ENCODE measurements around the gene NADSYN1. TPM values are rescaled to one million over a fixed set of nuclear protein-coding genes. Genes with fewer than 3 reads are reported as not detected.

Gene NADSYN1
- total RNA-seq, 2 experiments from 2014 or later = 106 to 112 TPM

DNA sequence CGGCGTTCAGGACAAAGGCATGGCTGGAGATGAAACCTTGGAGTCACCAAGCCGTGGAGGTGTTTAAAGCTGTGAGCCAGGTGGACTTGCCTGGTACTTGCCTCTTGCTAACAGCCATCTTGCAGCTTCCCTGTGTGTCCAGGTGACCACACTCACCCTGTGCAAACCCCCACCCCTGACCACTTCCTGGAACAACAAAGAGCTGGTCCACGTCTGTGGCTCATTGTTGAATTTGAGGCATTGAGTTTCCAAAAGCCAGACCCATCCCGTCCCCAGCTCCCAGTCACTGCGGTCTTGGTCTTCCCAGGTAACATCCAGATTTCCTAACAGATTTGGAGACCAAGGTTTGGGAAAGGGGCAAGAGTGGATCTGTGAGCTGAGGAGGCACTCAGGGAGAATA, 23.3 kb upstream of the NADSYN1 start:
- CTCF ChIA-PET = no interaction called here
- DNase-seq = no peak
- ATAC-seq (ENCODE audit: poor library complexity) = no peak

GRCh38 chr11:71430166-71430565, 22.8 kb upstream of the NADSYN1 start:
- Mint-ChIP-seq H3K36me3 (ENCODE audit: low read depth) (peaks cover 4% of the 10 kb centered on the region), H3K27me3 (no peaks in the 10 kb centered on the region), H3K27ac (no peak overlapping the region), H3K4me3 (no peak overlapping the region), H3K9me3 (no peaks in the 10 kb centered on the region), H3K4me1 (ENCODE audit: low read depth) (no peaks in the 10 kb centered on the region)
- Histone ChIP-seq H3K27me3 (ENCODE audit: control insufficient read depth in 1 of 2, insufficient read depth in 2 of 2, low read length in 2 of 2) (no peaks in the 10 kb centered on the region), H3K36me3 (ENCODE audit: insufficient read depth, low read length) (peaks cover 2% of the 10 kb centered on the region), H3K27ac (ENCODE audit: low read depth in 1 of 2, low read length in 2 of 2) (no peak overlapping the region), H3K9me3 (ENCODE audit: control insufficient read depth in 1 of 2, insufficient read depth in 1 of 2, low read length in 2 of 2) (no peaks in the 10 kb centered on the region), H3K4me1 (ENCODE audit: insufficient read depth, low read length) (no peaks in the 10 kb centered on the region), H3K4me3 (ENCODE audit: low read length) (no peak overlapping the region)
- intact Hi-C loops (cut with DNase I, micrococcal nuclease) = no loop called here
- ChIA-PET CTCF (no interaction called here), POLR2A (no interaction called here)
- no peak for DNase-seq
- TF ChIP-seq, protein P1, sequence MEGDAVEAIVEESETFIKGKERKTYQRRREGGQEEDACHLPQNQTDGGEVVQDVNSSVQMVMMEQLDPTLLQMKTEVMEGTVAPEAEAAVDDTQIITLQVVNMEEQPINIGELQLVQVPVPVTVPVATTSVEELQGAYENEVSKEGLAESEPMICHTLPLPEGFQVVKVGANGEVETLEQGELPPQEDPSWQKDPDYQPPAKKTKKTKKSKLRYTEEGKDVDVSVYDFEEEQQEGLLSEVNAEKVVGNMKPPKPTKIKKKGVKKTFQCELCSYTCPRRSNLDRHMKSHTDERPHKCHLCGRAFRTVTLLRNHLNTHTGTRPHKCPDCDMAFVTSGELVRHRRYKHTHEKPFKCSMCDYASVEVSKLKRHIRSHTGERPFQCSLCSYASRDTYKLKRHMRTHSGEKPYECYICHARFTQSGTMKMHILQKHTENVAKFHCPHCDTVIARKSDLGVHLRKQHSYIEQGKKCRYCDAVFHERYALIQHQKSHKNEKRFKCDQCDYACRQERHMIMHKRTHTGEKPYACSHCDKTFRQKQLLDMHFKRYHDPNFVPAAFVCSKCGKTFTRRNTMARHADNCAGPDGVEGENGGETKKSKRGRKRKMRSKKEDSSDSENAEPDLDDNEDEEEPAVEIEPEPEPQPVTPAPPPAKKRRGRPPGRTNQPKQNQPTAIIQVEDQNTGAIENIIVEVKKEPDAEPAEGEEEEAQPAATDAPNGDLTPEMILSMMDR (IDR thresholded peaks at IDR 0.05) = no peak
- ATAC-seq (ENCODE audit: poor library complexity) = no peak

More for the DNA sequence above, 23.3 kb upstream of the NADSYN1 start:
- TF ChIP-seq, protein P1 (IDR thresholded peaks at IDR 0.05) = no peak
- H3K36me3 Mint-ChIP-seq (ENCODE audit: low read depth) = no peaks in the 10 kb centered on the region
- H3K27me3 Mint-ChIP-seq = no peaks in the 10 kb centered on the region
- H3K4me3 Mint-ChIP-seq = no peak overlapping the region
- H3K4me3 ChIP-seq (ENCODE audit: low read length) = no peak overlapping the region
- no peaks in the 10 kb centered on the region for H3K4me1 Mint-ChIP-seq (ENCODE audit: low read depth)
- H3K27ac Mint-ChIP-seq = no peak overlapping the region
- intact Hi-C loops (cut with DNase I, micrococcal nuclease) = no loop called here
- H3K9me3 Mint-ChIP-seq = no peaks in the 10 kb centered on the region
- no peaks in the 10 kb centered on the region for H3K36me3 ChIP-seq (ENCODE audit: insufficient read depth, low read length)
- POLR2A ChIA-PET = no interaction called here
- no peaks in the 10 kb centered on the region for H3K4me1 ChIP-seq (ENCODE audit: insufficient read depth, low read length)
- H3K9me3 ChIP-seq (ENCODE audit: control insufficient read depth in 1 of 2, insufficient read depth in 1 of 2, low read length in 2 of 2) = no peaks in the 10 kb centered on the region
- no peaks in the 10 kb centered on the region for H3K27me3 ChIP-seq (ENCODE audit: control insufficient read depth in 1 of 2, insufficient read depth in 2 of 2, low read length in 2 of 2)
- H3K27ac ChIP-seq (ENCODE audit: low read depth in 1 of 2, low read length in 2 of 2) = no peak overlapping the region

- H3K4me3 ChIP-seq (ENCODE audit: low read length) = no peak overlapping the region
- H3K9me3 ChIP-seq (ENCODE audit: control insufficient read depth in 1 of 2, insufficient read depth in 1 of 2, low read length in 2 of 2) = no peaks in the 10 kb centered on the region
- H3K9me3 Mint-ChIP-seq = no peaks in the 10 kb centered on the region
- POLR2A ChIA-PET = no interaction called here
- CTCF ChIA-PET = no interaction called here
- no peak for ATAC-seq (ENCODE audit: poor library complexity)
- H3K36me3 ChIP-seq (ENCODE audit: insufficient read depth, low read length) = peaks cover 2% of the 10 kb centered on the region
- H3K27ac ChIP-seq (ENCODE audit: low read depth in 1 of 2, low read length in 2 of 2) = no peak overlapping the region
- no peaks in the 10 kb centered on the region for H3K27me3 ChIP-seq (ENCODE audit: control insufficient read depth in 1 of 2, insufficient read depth in 2 of 2, low read length in 2 of 2)
- H3K4me1 ChIP-seq (ENCODE audit: insufficient read depth, low read length) = no peaks in the 10 kb centered on the region
- TF ChIP-seq, protein P1 (IDR thresholded peaks at IDR 0.05) = no peak
- no peaks in the 10 kb centered on the region for H3K4me1 Mint-ChIP-seq (ENCODE audit: low read depth)
- DNase-seq = no peak
- no peak overlapping the region for H3K4me3 Mint-ChIP-seq
- H3K27ac Mint-ChIP-seq = no peak overlapping the region
- H3K36me3 Mint-ChIP-seq (ENCODE audit: low read depth) = peaks cover 8% of the 10 kb centered on the region
- H3K27me3 Mint-ChIP-seq = no peaks in the 10 kb centered on the region
- intact Hi-C loops (cut with DNase I, micrococcal nuclease) = no loop called here
Measured at GRCh38 chr11:71431271-71431670, 21.7 kb upstream of the NADSYN1 start.

Measured in CD4-positive, alpha-beta T cell (primary cell).